OCI-M2 (cell line): ENCODE results near the gene TGFBR3L.

Experiments
- DNase-seq: peaks from one replicate; lab custom pipeline; 2025; ENCODE audit not compliant: unreplicated experiment; lab: John Stamatoyannopoulos, UW

TGFBR3L gene

GRCh38 chr19:7903244-7904073 lies 11.2 kb upstream of the TGFBR3L start, which contains the start of gene MAP2K7:
MAP2K7 (plus strand) TSS chr19:7903877; CDS start chr19:7903945, 68 bp downstream.
- DNase-seq: peak; percentile 87

GRCh38 chr19:7904074-7905020 lies 10.3 kb upstream of the TGFBR3L start:
- DNase-seq: no peak

- no peak for DNase-seq
These were observed 9.4 kb upstream of the TGFBR3L start for GRCh38 chr19:7905268-7905667.

GRCh38 chr19:7905859-7906258 lies 8.8 kb upstream of the TGFBR3L start:
- no peak for DNase-seq

GRCh38 chr19:7907122-7907521 lies 7.5 kb upstream of the TGFBR3L start:
- no peak for DNase-seq

- DNase-seq: no peak
These were observed 7.1 kb upstream of the TGFBR3L start for GRCh38 chr19:7907544-7907943.

GRCh38 chr19:7908078-7908699 lies 6.4 kb upstream of the TGFBR3L start:
- DNase-seq: no peak

- DNase-seq: no peak
These were observed 5.7 kb upstream of the TGFBR3L start for GRCh38 chr19:7908742-7909461.

GRCh38 chr19:7909471-7910067 lies 5.1 kb upstream of the TGFBR3L start:
- DNase-seq: no peak

GRCh38 chr19:7910321-7911161 lies 4.1 kb upstream of the TGFBR3L start:
- DNase-seq: no peak

- DNase-seq: no peak
These were observed 3.0 kb upstream of the TGFBR3L start for GRCh38 chr19:7911508-7912143.

- DNase-seq: no peak
These were observed 2.4 kb upstream of the TGFBR3L start for GRCh38 chr19:7912144-7912696.

- no peak for DNase-seq
These were observed 1.7 kb upstream of the TGFBR3L start for GRCh38 chr19:7912697-7913564.

GRCh38 chr19:7913652-7914051 lies 978 bp upstream of the TGFBR3L start:
- no peak for DNase-seq

- DNase-seq: no peak
These were observed 531 bp upstream of the TGFBR3L start for GRCh38 chr19:7914099-7914498.

- no peak for DNase-seq
These were observed 846 bp downstream of the TGFBR3L start for GRCh38 chr19:7915250-7916102.
